GM19025 (cell line): Measurements from ENCODE around the gene SULT1C4.
"Not testable (repeated sequence)": the region's sequence is repeated elsewhere in the genome, so short reads cannot be mapped to it uniquely, and the experiment has no call there.

ENCODE experiments used
- ATAC-seq: cut with Tn5 transposase; IDR thresholded peaks from one replicate; pipeline ENCODE4 v1.9.1; 2021; ENCODE audit warnings: mild to moderate bottlenecking, low read depth, moderate library complexity; ENCODE audit not compliant: unreplicated experiment

SULT1C4 gene

DNA sequence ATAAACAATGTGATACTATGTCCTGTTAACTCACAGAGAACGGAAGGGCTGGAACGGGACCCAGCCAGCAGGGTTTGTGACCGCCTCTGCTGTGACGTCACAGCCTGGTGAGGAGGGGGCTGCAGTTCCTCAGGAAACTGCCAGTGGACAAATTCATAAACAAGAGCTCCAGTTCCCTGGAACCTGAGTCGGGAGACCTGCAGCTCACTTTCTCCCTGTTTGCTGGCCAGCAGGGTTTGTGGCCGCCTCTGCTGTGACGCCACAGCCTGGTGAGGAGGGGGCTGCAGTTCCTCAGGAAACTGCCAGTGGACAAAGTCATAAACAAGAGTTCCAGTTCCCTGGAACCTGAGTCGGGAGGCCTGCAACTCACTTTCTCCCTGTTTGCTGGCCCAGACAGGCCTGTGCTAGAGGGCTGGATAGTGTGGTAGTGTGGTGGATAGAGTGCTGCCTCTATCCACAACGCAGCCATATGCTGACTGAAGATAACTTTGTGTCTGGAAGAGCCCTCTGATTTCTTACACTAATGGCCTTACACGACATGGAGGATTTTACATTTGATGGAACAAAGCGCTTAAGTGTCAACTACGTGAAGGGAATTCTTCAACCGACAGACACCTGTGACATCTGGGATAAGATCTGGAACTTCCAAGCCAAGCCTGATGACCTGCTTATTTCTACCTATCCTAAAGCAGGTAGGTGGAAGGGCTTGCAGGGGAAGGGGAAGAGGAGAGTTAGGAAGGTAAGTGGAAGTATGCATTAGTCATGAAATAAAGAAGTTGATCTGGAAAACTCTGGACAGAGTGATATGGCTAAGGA lies at the start of gene SULT1C4:
SULT1C4 (plus strand) TSS at position 140 of the 816 bp plus-strand sequence; CDS start at position 524, 384 bp downstream.
- ATAC-seq, result no peak

DNA sequence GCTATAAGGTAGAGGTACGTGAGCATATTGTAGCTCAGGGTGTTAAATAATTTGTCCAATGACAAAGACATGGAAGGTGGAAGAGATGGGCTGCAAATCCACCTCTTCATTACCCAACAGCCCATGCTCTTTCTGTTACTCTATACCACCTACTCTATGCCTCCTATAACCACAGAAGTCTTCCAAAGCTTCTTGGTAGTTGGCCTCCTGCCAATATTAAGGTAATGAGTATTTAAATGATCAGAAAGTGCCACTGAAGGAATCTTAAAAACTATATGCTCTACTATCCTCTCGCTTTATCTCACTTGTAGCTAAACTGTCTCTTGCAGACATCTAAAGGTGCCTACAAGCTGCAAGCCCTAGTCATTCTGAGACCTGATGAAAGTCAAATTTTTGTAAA lies 48.0 kb upstream of the SULT1C4 start:
- ATAC-seq, result no peak

DNA sequence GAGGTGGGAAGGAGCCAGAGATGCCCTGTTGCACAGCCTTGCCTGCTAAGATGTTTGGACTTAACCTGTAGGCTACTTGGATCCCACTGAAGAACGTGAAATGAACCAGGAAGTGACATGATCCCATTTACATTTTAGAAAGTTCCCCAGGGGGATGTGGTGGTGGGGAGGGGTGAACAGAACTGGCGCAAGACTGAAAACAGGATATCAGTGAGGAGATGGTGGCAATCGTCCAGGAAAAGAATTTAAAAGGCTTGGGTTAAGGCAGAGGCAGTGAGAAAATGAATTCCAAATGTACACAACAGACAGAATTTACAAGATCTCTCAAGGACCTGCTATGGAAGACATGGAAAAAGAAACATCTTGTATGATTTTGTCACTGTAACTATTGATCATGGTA lies 46.8 kb upstream of the SULT1C4 start:
- ATAC-seq, result no peak

DNA sequence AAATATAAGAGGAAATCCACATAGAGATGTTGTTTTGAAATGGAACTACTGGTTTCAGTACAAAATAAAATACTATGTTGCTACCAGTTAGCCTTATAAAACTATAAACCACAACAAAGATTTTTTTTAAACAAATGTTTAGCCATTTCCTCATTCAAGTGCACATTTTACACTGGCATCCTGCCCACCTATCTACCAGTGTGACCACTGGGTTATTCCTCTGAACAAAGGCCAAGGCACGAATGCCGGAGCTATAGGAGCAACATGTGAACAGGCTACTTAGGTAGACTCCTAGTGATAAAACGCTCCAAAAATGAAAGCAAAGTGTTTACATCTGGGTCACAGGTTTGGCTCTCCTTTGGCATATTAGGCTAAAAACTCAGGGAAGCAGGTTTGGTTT lies 31.8 kb upstream of the SULT1C4 start:
- no peak for ATAC-seq

DNA sequence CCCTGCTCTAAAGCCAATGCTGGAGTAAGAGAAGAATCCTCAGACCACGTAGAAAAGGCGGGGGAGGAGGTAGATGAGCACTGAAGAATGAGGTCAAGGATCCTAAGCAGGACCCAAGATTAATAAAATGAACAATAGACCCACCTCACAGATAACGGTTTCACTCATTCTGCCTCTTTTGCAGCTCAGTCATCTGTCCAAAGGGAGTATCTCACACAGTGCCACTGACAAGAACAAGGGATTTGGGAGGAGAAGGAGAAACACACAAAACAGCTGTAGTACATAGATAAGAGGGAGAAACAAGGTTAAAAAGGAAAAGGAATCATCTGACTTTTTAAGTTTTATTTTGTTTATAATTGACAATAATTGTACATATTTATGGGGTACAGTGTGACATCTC lies 30.9 kb upstream of the SULT1C4 start:
- ATAC-seq, result no peak

DNA sequence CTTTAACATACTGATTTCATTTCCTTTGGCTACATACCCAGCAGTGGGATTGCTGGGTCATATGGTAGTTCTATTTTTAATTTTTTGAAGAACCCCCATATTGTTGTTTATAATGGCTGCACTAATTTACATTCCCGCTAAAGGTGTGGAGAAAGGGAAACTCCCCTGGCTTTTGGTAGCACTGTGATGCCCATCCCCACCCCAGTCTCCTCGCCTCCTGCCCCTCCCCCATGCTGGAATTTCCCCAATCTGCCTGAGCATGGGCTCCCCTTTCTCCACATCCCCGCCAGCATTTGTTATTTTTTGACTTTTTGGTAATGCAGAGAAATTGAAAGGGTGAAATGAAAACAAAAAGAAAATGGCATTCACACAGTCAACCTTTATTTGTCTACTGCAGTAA lies 30.0 kb upstream of the SULT1C4 start:
- ATAC-seq, result no peak

DNA sequence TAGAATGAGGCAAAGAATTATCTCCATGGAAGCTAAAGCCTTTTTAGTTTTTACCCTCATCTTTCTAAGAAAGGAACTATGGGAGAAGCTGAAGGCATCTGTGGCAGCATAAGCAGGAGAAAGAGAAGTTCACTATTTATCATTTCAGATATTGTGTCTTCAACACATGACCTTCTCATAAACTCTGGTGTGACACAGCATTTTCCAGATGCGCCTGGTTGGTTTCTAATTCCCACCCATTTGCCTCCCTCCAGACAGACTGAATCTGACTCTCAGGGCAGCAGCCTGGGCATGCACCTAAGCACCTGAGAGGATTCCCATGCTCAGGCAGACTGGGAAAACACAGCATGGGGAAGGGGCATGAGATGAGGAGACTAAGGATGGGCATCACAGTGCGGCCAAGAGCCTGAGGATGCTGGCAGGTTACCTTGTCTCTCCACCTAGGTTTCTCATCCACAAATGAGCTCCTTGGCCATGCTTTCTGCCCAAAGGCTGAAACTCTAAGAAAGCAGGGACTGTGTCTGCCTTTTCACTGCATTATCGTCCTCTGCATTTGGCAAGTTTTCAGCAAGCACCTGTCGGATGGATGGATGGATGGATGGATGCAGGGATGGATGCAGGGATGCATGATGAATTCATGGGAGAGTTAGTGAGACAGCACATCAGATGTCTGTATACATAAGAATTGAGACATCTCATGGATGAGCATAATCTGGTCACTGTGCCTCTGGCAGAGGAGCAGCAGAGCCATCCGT lies 28.8 kb upstream of the SULT1C4 start:
- no peak for ATAC-seq

DNA sequence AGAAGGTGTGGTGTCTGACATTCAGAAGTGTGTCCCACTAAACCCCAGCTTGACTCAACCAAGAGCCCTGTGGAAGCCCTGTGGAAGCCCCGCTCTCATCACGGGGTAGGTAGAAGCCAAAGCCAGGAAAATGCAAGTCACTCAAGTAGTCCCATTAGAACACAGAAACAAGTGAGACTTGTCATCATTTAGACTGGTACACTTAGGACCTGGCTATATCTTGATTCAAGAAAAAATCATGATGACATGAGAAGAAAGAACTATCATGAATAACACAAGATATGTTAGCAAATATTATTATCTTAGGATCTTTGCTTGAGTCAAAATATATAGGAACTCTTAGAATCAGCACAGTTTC lies 28.2 kb upstream of the SULT1C4 start:
- ATAC-seq, result no peak

DNA sequence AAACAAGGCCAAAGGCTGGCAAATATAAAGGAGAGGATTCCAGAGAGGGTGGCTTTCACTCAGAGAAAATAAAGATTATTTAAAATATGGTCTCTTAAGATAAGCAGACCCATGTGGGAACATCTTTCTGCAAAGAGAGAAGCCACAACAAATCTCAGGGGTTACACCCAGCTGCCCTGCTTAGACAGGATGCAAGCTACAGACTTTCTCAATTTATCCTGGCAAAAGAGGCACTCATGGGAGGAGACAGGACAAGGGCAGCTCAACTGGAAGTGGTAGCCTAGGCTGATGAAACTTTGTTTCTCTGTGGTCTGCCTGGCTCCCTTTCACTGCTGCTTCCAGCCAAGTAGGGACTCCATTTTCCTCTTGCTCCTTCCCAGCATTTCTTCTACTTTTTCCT lies 25.9 kb upstream of the SULT1C4 start:
- no peak for ATAC-seq

DNA sequence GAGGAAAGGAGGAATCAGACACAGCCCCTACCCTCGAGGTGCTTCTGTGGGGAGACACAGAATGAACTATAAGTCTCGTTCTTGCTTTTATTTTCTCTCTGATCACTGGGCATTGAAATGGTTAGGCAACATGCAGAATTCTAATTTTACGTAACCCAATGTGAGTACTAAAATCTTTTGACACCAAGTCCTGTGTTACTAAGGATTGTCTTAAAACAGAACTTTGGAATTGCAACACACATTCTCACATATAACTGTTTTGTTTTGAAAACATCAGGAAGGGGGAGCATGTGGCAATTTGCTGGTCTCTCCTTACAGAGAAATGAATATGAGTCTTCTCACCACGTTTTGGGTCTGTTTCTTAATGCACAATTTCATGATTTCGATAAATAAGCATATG lies 23.6 kb upstream of the SULT1C4 start:
- ATAC-seq, result no peak

DNA sequence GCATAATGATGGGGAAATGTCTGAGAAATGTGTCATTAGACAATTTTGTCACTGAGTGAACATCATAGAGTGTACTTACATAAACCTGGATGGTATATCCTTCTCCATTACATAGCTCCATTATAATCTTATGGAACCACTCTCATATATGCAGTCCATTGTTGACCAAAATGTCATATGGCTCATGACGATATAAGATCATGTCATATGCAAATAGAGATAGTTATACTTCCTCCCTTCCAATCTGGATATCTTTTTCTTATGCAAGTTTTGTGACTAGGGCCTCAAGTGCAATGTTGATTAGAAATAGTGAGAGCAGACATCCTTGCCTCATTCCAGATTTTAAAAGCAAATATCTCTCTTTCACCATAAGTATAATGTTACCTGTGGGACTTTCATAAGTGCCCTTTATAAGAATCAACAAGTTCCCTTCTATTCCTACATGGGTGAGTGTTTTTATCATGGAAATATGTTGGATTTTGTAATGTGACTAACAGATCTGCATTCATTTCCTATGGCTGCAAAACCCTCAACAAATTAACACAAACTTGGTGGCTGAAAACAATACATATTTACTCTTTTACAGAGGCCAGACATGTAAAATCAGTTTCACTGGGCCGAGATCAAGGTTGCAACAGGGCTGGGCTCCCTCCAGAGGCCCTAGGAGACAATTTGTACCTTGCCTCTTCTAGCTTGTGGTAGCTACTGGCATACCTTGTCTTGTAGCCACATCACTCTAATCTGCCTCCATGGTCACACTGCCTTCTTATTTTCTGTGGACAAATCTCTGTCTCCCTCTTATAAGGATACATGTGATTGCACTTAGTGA lies 21.6 kb upstream of the SULT1C4 start:
- no peak for ATAC-seq

DNA sequence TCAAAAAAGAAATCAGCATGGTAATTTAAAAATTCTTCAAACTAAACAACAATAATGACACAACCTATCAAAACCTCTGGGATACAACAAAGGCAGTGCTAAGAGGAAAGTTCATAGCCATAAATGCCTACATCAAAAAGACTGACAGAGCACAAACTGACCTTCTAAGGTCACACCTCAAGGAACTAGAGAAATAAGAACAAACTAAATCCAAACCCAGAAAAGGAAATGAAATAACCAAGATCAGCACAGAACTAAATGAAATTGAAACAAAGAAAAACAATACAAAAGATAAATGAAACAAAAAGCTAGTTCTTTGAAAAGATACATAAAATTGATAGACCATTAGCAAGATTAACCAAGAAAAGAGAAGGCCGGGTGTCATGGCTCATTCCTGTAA lies 18.4 kb upstream of the SULT1C4 start:
- not testable (repeated sequence) for ATAC-seq

DNA sequence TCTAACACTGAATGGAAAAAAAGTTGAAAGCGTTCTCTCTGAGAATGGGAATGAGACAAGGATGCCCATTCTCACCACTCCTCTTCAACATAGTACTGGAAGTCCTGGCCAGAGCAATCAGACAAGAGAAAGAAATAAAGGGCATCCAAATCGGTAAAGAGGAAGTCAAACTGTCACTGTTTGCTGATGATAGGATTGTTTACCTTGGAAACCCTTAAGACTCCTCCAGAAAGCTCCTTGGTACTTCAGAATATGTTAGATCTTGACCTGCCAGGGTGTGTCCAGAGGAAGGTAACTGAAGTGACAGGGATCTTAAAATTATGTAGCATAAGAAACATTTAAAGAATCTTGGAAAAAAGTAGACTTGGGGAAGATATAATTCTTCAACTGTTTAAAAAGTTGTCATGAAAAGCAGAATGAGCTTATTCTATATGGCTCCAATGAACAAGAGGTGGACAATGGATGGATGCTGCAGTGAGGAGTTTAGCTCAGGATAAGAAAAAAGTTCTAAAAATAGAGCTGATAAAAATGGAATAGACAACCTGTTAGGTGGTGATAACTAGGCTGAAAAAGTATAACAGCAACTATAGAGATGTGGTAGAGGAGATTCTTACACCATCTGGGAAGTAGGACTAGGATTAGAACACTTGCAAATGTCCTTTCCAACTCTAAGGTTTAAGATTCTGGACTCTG lies 16.8 kb upstream of the SULT1C4 start:
- ATAC-seq, result no peak

DNA sequence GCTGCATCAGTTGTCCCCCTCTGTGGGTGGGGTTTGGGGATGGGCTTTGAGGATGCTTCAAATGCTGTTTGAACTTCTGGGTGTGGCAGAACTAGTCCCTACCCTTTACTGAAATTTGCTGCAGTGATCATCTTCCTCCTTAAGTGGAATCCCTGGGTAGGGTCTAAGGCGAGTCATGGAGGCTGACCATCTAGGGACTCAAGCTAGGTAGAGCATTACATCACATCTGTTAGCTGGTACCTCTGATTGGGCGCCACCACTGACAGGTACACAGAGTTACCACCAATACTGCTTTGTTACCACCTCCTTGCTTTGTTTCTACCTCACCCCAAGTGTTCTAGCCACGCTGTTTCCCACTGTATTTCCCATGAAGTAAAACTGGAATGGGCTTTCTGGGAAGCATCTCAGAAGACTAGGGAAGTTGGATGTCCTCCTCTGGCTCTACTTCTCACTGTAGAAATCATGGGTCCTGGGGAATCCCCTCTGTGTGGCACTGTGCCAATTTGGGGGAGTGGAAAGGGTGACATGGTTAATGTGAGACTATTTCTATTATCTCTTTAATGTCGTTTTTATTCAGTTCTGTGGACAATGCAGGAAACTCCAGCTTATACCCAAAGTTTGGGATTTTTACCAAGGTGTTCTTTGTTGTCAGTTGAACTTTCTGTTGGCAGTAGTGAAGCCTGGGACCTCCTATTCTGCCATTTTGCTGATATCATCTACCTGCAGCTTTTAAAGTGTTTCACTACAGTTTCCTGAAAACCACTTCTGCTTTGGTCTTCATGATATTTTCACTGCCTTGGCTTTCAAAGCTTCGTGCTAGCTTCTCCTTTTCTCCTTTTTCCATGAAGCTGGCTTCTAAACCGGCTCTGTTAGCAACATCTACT lies 14.5 kb upstream of the SULT1C4 start:
- no peak for ATAC-seq

DNA sequence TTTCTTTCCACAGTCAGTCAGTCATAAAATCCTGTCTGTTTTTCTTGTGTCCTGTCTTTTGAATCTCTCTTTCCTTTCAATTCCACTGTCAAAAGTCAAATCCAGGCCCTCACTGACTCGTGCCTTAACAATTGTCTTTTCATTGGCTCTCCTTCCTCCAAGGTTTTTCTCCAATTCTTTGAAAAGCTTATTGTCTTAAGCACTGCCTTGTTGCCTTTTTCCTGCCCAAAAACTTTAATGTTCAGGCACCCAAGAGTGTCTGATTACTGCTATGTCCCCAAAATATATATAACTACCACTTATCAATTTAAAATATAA lies 13.9 kb upstream of the SULT1C4 start:
- ATAC-seq, result no peak

DNA sequence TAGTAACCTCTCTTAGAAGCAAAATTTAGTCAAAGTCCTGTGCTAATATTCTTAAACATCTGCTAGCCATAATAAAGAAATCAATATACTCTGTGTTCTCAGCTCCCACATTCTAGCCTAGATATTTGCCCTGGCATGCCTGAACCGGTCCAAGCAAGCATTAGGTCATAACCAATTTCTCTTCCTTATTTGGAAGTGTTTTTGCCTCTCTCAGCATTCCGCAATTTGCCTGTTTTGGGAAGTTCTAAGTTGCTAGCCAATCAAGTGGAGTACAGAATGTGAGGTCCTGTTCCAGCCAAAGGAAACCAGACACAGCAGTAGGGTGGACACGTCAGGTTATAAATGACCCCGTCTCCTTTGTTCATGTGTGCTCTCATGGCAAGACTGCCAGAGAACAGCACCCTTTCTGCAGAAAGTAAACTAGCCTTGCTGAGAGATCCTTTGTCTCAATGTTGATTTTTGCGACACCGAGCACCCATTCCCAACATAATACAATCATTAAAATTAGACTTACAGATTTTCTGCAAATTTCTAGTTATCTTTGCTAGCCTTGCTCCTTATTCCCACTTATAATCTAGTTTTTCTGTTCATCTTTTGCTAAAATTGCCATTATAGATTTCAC lies 13.0 kb upstream of the SULT1C4 start:
- ATAC-seq, result no peak

DNA sequence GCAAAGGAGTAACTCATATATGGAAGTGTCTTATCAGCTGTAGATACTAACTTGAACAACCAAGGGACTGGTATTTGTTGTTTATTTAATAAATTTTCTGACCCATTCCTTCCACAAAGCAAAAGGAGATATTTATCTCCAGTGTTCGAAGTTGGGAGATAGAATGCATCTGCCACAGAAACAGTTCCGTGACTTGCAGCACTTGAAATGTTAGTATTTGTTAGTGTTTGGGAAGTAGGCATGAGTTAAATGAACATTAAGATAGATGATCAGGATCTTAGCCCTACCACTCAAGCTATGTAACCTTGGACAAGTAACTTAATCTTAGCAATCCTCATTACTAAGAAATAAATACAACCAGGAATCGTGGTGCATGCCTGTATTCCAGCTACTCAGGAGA lies 12.1 kb upstream of the SULT1C4 start:
- no peak for ATAC-seq

DNA sequence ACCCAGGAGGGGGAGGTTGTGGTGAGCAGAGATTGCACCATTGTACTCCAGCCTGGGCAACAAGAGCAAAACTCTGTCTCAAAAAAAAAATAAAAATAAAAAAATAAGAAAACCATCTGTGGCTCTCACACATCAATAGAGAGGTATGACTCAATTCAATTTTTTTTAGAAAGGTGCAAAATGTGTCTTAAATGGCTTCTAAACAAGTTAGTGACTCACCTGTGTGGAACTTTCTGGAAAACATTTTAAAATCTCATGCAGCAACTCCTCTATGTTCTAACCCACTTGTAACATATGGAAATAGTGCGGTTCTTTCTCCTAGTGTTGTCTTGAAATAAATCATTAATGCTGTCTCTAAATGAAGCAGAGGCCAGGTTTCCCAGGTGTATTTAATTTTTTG lies 10.7 kb upstream of the SULT1C4 start:
- no peak for ATAC-seq

DNA sequence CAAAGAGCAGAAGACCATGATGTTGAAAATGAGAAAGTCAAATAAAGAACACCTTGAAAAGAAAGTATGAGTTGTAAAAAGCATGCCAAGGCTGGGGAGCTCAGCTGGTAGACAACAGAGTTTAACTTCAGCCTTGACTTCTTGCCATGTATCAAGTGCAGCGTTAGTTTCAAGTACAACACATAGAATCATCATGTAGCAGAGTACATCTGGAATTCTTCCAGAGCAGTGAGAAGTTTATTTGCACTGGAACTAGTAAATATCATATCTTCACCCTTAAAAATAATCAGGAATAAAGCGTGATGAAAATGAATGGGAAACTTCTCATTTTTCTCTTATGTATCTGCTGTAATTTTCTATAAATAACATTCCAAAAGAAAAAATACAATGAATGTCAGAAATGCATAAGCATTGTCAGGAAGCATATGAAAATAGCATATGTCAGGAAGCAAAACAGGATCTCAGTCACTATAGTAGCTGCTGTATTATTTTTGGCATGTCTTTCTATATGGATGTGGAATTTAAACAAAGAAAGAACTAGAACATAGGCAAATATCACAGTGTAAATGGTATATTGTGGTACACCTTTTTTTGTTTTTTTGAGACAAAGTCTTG lies 10.1 kb upstream of the SULT1C4 start:
- ATAC-seq, result no peak
